Chondrocyte (in vitro differentiated cells): ENCODE results near the gene NUDT22. TPM values are rescaled to one million over a fixed set of nuclear protein-coding genes. Genes with fewer than 3 reads are reported as not detected.

ENCODE experiments used
- DNase-seq: peaks from one replicate; pipeline ENCODE4 v3.0.0; 2021; ENCODE audit warnings: mixed read lengths, low spot score
- H3K27ac Mint-ChIP-seq: one replicate; pipeline ENCODE4 v1.8.0; 2021; ENCODE audit warnings: mild to moderate bottlenecking, moderate library complexity, mixed read lengths; ENCODE audit not compliant: unreplicated experiment
- H3K27me3 Mint-ChIP-seq: 2 replicates; pipeline ENCODE4 v1.8.0; 2021; ENCODE audit warnings: low read depth, mixed read lengths
- H3K36me3 Mint-ChIP-seq: 2 replicates; pipeline ENCODE4 v1.8.0; 2021; ENCODE audit warnings: low read depth, mixed read lengths
- H3K4me1 Mint-ChIP-seq: 2 replicates; pipeline ENCODE4 v1.8.0; 2021; ENCODE audit warnings: low read depth, mild to moderate bottlenecking, mixed read lengths
- H3K4me3 Mint-ChIP-seq: one replicate; pipeline ENCODE4 v1.8.0; 2021; ENCODE audit warnings: mild to moderate bottlenecking, moderate library complexity, mixed read lengths; ENCODE audit not compliant: unreplicated experiment
- H3K9me3 Mint-ChIP-seq: 2 replicates; pipeline ENCODE4 v1.8.0; 2021; ENCODE audit warnings: low read depth, mixed read lengths
- total RNA-seq: library from RNA; stranded (reverse); gene quantifications from 3 replicates; pipeline ENCODE4 v1.2.1, GENCODE V29; 2021
- TF ChIP-seq, protein P1 (sequence below): fragments of 200-600 bp; sonication (generic); IDR thresholded peaks from 2 replicates; pipeline ENCODE4 v1.5.0; 2021; ENCODE audit warnings: antibody characterized with exemption, mild to moderate bottlenecking, moderate library complexity

The NUDT22 gene
- total RNA-seq, 1 donor from 2014 or later = 42.1 TPM

DNA sequence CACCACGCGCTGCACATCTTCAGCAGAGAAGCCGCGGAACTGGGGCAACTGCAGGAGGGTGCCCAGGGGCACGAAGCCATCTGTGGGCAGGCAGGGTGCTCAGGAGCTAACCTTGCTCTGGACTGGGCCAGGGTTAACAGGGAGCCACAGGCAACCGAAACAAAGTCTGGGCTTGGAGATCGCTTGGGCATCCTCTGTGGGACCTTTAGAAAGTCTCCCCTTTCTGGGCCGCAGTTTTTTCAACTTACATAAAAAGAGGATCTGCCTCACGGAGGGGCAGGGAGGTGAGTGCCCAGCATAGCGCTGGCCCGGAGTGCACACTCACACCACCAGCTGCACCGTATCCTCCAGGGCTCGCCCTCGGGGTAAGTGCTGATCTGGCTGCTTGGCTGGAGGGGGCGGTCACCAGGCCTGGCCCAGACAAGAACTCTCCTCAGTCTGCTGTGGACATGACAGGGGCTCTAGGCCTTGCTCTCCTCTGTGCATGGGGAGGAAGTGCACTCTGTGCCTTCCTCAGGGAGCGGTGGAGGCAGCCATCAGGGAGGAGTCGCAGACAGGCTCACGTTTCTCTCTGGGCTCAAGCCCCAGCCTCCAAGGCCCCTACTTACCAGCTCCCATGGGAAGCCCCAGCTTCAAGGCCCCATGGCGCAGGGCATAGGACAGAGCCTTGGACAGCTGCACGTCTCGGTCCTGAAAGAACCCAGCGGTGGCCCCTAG is 1.0 kb upstream of the NUDT22 start:
- TF ChIP-seq, protein P1, sequence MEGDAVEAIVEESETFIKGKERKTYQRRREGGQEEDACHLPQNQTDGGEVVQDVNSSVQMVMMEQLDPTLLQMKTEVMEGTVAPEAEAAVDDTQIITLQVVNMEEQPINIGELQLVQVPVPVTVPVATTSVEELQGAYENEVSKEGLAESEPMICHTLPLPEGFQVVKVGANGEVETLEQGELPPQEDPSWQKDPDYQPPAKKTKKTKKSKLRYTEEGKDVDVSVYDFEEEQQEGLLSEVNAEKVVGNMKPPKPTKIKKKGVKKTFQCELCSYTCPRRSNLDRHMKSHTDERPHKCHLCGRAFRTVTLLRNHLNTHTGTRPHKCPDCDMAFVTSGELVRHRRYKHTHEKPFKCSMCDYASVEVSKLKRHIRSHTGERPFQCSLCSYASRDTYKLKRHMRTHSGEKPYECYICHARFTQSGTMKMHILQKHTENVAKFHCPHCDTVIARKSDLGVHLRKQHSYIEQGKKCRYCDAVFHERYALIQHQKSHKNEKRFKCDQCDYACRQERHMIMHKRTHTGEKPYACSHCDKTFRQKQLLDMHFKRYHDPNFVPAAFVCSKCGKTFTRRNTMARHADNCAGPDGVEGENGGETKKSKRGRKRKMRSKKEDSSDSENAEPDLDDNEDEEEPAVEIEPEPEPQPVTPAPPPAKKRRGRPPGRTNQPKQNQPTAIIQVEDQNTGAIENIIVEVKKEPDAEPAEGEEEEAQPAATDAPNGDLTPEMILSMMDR = no peak
- peak overlapping the region; percentile 81 for H3K4me3 Mint-ChIP-seq
- H3K27ac Mint-ChIP-seq = peak overlapping the region; percentile 63
- H3K9me3 Mint-ChIP-seq = no peaks in the 10 kb centered on the region
- no peaks in the 10 kb centered on the region for H3K27me3 Mint-ChIP-seq
- peaks cover 39% of the 10 kb centered on the region for H3K4me1 Mint-ChIP-seq
- no peaks in the 10 kb centered on the region for H3K36me3 Mint-ChIP-seq
- DNase-seq = no peak

GRCh38 chr11:64226507-64227051 is 505 bp downstream of the NUDT22 start:
- H3K27me3 Mint-ChIP-seq = no peaks in the 10 kb centered on the region
- H3K27ac Mint-ChIP-seq = peak overlapping the region; percentile 87
- peak overlapping the region; percentile 81 for H3K4me3 Mint-ChIP-seq
- DNase-seq = peak; percentile 85
- no peaks in the 10 kb centered on the region for H3K9me3 Mint-ChIP-seq
- TF ChIP-seq, protein P1 = no peak
- H3K36me3 Mint-ChIP-seq = no peaks in the 10 kb centered on the region
- H3K4me1 Mint-ChIP-seq = peaks cover 47% of the 10 kb centered on the region

- no peaks in the 10 kb centered on the region for H3K27me3 Mint-ChIP-seq
- H3K4me3 Mint-ChIP-seq = peak overlapping the region; percentile 81
- H3K36me3 Mint-ChIP-seq = no peaks in the 10 kb centered on the region
- H3K27ac Mint-ChIP-seq = peak overlapping the region; percentile 87
- no peak for DNase-seq
- H3K4me1 Mint-ChIP-seq = peaks cover 56% of the 10 kb centered on the region
- H3K9me3 Mint-ChIP-seq = no peaks in the 10 kb centered on the region
- TF ChIP-seq, protein P1 = no peak
These were observed 1.4 kb downstream of the NUDT22 start for GRCh38 chr11:64227405-64227956.

GRCh38 chr11:64229090-64229743 is 3.1 kb downstream of the NUDT22 start:
- no peak for DNase-seq
- H3K36me3 Mint-ChIP-seq = no peaks in the 10 kb centered on the region
- H3K4me3 Mint-ChIP-seq = peak overlapping the region; percentile 75
- peak overlapping the region; percentile 77 for H3K27ac Mint-ChIP-seq
- H3K9me3 Mint-ChIP-seq = no peaks in the 10 kb centered on the region
- peaks cover 64% of the 10 kb centered on the region for H3K4me1 Mint-ChIP-seq
- H3K27me3 Mint-ChIP-seq = no peaks in the 10 kb centered on the region
- TF ChIP-seq, protein P1 = no peak

DNA sequence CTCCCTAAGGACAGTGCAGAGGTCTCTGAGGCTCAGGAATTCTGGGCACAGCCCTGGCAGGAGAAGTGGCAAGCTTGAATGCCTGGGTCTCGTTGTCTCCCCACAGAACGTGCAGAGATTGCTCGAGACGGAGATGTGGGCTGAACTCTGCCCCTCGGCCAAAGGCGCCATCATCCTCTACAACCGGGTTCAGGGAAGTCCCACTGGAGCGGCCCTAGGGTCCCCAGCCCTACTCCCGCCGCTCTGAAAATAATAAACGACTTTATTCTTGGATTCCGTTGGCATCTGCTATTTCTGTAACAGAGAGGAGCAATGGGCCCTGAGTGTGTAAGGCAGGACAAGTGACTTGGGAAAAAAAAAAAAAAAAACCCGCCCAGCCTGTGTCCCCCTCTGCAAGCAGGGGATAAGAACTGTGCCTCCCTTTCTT is 3.7 kb downstream of the NUDT22 start:
- Mint-ChIP-seq H3K4me3 (peak overlapping the region; percentile 75), H3K27me3 (no peaks in the 10 kb centered on the region), H3K27ac (peak overlapping the region; percentile 77), H3K4me1 (peaks cover 62% of the 10 kb centered on the region), H3K36me3 (no peaks in the 10 kb centered on the region), H3K9me3 (no peaks in the 10 kb centered on the region)
- no peak for DNase-seq
- TF ChIP-seq, protein P1 = no peak
